Measurements from ENCODE around the gene MAP2K2.

The MAP2K2 gene

GRCh38 chr19:4057931-4058692 is 65.8 kb downstream of the MAP2K2 start:
- TF ChIP-seq, protein P1, sequence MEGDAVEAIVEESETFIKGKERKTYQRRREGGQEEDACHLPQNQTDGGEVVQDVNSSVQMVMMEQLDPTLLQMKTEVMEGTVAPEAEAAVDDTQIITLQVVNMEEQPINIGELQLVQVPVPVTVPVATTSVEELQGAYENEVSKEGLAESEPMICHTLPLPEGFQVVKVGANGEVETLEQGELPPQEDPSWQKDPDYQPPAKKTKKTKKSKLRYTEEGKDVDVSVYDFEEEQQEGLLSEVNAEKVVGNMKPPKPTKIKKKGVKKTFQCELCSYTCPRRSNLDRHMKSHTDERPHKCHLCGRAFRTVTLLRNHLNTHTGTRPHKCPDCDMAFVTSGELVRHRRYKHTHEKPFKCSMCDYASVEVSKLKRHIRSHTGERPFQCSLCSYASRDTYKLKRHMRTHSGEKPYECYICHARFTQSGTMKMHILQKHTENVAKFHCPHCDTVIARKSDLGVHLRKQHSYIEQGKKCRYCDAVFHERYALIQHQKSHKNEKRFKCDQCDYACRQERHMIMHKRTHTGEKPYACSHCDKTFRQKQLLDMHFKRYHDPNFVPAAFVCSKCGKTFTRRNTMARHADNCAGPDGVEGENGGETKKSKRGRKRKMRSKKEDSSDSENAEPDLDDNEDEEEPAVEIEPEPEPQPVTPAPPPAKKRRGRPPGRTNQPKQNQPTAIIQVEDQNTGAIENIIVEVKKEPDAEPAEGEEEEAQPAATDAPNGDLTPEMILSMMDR (IDR thresholded peaks at IDR 0.05; ENCODE audit: insufficient read depth, missing control alignments) = no peak
- no peak for DNase-seq (ENCODE audit: insufficient read length, low spot score)
- FAIRE-seq = no peak

GRCh38 chr19:4055209-4055552 is 68.7 kb downstream of the MAP2K2 start:
- FAIRE-seq (no peak), DNase-seq (ENCODE audit: insufficient read length, low spot score) (no peak)
- TF ChIP-seq, protein P1 (IDR thresholded peaks at IDR 0.05; ENCODE audit: insufficient read depth, missing control alignments) = no peak

DNA sequence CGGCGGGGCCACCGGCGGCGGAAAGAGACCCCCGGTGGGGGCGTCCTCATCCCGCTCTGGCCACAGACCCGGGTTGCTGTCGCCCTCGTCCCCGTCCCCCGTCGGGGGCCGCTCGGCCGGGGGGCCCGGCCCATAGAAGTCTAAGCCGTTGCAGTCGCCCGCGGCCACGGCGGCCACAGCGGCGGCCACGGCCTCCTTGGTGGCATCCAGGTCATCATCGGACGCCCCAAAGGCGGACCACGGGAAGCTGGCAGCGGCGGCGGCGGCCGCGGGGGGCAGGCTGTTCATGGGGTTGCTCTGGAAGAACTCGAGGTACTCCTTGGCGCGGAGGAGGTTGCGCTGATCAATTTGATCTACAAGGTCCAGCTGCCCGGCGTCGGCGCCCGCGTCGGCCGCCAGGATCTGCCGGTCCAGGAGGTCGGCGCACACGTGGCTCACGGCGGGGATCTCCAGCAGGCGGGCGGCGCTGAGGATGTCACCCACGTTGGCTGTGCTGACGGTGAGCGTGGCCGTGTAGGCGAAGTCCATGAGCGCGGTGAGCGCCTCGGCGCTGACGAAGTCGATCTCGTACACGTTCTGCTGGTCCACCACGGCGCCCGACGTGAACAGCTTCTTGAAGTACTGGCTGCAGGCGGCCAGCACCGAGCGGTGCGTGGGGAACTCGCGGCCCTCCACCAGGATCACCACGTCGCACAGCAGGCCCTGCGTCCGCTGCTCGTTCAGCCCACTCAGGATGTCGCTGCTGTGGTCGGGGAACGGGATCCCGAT is 69.3 kb downstream of the MAP2K2 start:
- DNase-seq (ENCODE audit: insufficient read length, low spot score) (no peak), FAIRE-seq (no peak)

DNA sequence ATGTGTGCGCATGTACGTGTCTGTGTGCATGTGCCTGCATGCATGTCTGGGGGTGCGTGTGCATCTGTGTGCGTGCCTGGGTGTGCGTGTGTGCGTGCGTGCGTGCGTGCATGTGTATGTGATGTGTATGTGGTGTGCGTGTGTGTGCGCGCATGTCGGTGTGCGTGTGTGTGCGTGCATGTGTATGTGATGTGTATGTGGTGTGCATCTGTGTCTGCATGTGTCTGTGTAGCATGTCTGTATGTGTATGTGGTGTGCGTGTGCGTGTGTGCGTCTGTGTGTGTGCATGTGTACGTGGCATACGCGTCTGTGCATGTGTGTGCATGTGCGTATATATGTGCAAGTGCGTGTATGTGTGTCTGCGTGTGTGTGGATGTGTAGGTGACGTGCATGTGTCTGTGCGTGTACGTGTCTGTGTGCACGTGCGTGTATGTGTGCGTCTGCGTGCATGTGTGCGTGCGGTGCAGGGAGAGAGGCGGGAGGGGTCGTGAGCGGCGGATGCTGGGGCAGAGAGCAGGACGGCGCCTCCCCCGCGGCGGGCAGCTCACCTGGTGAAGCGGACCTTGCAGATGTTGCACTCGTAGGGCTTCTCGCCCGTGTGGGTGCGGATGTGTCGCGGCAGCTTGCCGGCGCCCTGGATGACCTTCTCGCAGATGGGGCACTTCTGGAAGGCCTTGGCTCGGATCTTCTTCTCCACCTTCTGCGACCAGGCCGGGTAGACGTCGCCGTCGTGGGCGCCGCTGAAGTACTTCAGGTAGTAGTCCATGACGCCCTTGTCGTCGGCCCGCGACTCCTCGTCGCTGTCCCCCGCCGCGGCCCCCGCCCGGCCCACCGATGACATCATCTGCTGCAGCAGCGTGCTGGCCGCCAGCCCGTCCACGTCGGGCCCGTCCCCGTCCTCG is 70.2 kb downstream of the MAP2K2 start:
- no peak for DNase-seq (ENCODE audit: insufficient read length, low spot score)
- TF ChIP-seq, protein P1 (IDR thresholded peaks at IDR 0.05; ENCODE audit: insufficient read depth, missing control alignments) = no peak
- FAIRE-seq = no peak

More for the DNA sequence above, 69.3 kb downstream of the MAP2K2 start:
- TF ChIP-seq, protein P1 (IDR thresholded peaks at IDR 0.05; ENCODE audit: insufficient read depth, missing control alignments) = no peak

GRCh38 chr19:4052993-4053422 is 70.9 kb downstream of the MAP2K2 start:
- FAIRE-seq (no peak), DNase-seq (ENCODE audit: insufficient read length, low spot score) (no peak)
- TF ChIP-seq, protein P1 (IDR thresholded peaks at IDR 0.05; ENCODE audit: insufficient read depth, missing control alignments) = no peak

- FAIRE-seq (no peak), DNase-seq (ENCODE audit: insufficient read length, low spot score) (no peak)
- TF ChIP-seq, protein P1 (IDR thresholded peaks at IDR 0.05; ENCODE audit: insufficient read depth, missing control alignments) = no peak
Observed at GRCh38 chr19:4052114-4052992, 71.6 kb downstream of the MAP2K2 start.
